Subcutaneous adipose tissue (tissue), 4 donors: ENCODE data around the gene SCGB1A1. TPM values are rescaled to one million over a fixed set of nuclear protein-coding genes. Genes with fewer than 3 reads are reported as not detected.

Source experiments
- CTCF ChIP-seq: fragments of 450-650 bp; IDR thresholded peaks from one replicate; pipeline ENCODE4 v1.5.1; 2016; ENCODE audit warnings: low read depth, mild to moderate bottlenecking, control low read depth, antibody characterized with exemption, moderate library complexity
- total RNA-seq, 4 donors: library from RNA; depleted of rRNA; stranded (reverse); fragments of >200 nt; gene quantifications; one replicate each; pipeline ENCODE4 v1.1.0, GENCODE V29; 2016

SCGB1A1 gene
- total RNA-seq, 4 donors from 2014 or later, result not detected

GRCh38 chr11:62419314-62419929 lies 589 bp downstream of the SCGB1A1 start:
- TF ChIP-seq CTCF, result no peak

GRCh38 chr11:62419943-62420342 lies 1.1 kb downstream of the SCGB1A1 start:
- no peak for TF ChIP-seq CTCF

- TF ChIP-seq CTCF, result no peak
Measured at GRCh38 chr11:62420882-62421281, 2.0 kb downstream of the SCGB1A1 start.

- no peak for TF ChIP-seq CTCF
Measured at GRCh38 chr11:62421996-62422395, 3.2 kb downstream of the SCGB1A1 start.

- no peak for TF ChIP-seq CTCF
Measured at GRCh38 chr11:62423012-62423411, 4.2 kb downstream of the SCGB1A1 start.

GRCh38 chr11:62427630-62428233 lies 8.9 kb downstream of the SCGB1A1 start:
- TF ChIP-seq CTCF, result no peak

- TF ChIP-seq CTCF, result no peak
Measured at GRCh38 chr11:62428871-62429560, 10.2 kb downstream of the SCGB1A1 start.
